Astrocyte of the cerebellum (primary cell): ENCODE measurements around the gene NDUFB11.

Experiments used
- DNase-seq: peaks from one replicate; pipeline ENCODE4 v3.0.0-alpha.2; 2011; ENCODE audit warnings: low read depth
- H3K4me3 ChIP-seq: 2 replicates; pipeline ENCODE4 v1.5.1; 2011; ENCODE audit warnings: mild to moderate bottlenecking, low read depth, low read length, moderate library complexity
- in situ Hi-C: cut with HindIII; loops from 2 replicates; pipeline ENCODE4 v1.10.0; 2017; ENCODE audit warnings: low sequenced_read_pairs
- TF ChIP-seq, protein P1 (sequence below): IDR thresholded peaks from 2 replicates; pipeline ENCODE4 v1.5.1; 2012; ENCODE audit warnings: low read length, low read depth, moderate library complexity, mild to moderate bottlenecking; ENCODE audit errors: missing control alignments

Gene NDUFB11

GRCh38 chrX:47170861-47171692, 26.6 kb upstream of the NDUFB11 start:
- DNase-seq, result no peak
- in situ Hi-C loops, result no loop called here

DNA sequence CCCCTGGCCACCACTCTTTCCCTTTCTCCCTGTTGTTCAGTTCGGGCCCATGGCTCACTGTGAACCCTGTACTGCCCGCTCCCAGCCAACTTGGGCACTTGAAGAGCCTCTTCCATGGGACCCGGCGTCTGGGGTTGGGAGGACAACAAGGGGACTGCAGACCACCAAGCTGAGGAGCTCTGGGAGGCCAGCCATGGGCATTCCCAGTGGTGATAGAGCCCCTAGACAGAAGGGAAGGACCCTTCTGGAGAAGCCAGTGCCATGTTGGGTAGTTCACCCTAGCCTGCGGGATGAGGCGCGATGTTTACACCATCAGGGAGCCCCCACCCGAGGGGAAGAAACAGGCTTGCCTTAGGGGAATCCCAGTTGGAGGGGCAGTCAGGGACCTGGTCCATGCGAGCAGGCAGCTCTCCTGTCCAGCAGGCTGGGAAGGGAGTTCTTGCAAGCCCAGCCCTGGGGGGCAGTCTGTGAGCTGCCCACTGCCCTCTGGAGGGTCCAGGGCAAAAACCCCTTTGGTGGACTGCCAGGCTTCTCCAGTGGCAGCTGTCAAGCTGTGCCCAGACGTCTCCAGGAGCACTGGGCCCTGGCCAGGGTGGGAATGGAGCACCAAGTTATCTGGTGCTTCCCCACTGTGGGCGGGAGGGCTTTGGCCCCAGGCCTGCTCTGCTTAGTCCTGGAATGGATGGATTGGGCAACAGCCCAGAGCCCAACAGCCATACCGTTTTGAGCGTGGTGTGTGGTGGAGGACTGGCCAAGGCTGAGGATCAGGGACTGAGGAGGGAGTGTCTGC, 25.4 kb upstream of the NDUFB11 start:
- in situ Hi-C loops, result no loop called here
- peak; percentile 42 for DNase-seq
- H3K4me3 ChIP-seq, result no peak overlapping the region
- TF ChIP-seq, protein P1, sequence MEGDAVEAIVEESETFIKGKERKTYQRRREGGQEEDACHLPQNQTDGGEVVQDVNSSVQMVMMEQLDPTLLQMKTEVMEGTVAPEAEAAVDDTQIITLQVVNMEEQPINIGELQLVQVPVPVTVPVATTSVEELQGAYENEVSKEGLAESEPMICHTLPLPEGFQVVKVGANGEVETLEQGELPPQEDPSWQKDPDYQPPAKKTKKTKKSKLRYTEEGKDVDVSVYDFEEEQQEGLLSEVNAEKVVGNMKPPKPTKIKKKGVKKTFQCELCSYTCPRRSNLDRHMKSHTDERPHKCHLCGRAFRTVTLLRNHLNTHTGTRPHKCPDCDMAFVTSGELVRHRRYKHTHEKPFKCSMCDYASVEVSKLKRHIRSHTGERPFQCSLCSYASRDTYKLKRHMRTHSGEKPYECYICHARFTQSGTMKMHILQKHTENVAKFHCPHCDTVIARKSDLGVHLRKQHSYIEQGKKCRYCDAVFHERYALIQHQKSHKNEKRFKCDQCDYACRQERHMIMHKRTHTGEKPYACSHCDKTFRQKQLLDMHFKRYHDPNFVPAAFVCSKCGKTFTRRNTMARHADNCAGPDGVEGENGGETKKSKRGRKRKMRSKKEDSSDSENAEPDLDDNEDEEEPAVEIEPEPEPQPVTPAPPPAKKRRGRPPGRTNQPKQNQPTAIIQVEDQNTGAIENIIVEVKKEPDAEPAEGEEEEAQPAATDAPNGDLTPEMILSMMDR, result no peak

More at GRCh38 chrX:47170861-47171692, 26.6 kb upstream of the NDUFB11 start:
- TF ChIP-seq, protein P1, result no peak
- no peak overlapping the region for H3K4me3 ChIP-seq

DNA sequence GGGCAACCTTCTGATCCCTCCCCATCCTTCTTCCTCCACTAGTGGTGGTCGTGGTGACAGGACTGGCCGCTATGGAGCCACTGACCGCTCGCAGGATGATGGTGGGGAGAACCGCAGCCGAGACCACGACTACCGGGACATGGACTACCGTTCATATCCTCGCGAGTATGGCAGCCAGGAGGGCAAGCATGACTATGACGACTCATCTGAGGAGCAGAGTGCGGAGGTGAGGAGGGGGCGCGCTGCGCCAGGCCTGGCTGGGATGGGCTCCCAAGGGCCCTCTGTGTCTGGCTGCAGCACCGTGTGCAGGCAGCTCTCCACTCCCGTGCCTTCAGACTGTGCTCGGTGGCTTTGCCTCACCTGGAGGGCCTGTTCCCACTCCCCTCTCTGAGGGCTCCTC, 24.8 kb upstream of the NDUFB11 start:
- in situ Hi-C loops, result no loop called here
- no peak overlapping the region for H3K4me3 ChIP-seq
- no peak for DNase-seq
- TF ChIP-seq, protein P1, result no peak

- DNase-seq, result no peak
- TF ChIP-seq, protein P1, result no peak
- no peak overlapping the region for H3K4me3 ChIP-seq
- in situ Hi-C loops, result no loop called here
Observed at GRCh38 chrX:47168495-47169073, 24.1 kb upstream of the NDUFB11 start.

GRCh38 chrX:47166126-47166525, 21.6 kb upstream of the NDUFB11 start:
- DNase-seq, result no peak
- TF ChIP-seq, protein P1, result no peak
- in situ Hi-C loops, result no loop called here
- H3K4me3 ChIP-seq, result no peak overlapping the region

DNA sequence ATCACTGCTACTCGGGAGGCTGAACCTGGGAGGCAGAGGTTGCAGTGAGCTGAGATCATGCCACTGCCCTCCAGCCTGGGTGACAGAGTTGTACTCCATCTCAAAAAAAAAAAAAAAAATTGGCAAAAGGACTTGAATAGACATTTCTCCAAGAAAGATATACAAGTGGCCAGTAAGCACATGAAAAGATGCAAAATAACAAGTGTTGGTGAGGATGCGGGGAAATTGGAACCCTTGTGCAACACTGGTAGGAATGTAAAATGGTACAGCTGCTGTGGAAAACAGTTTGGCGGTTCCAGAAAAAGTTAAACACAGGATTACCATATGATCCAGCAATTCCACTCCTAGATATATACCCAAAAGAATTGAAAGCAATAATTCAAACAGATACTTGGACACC, 19.9 kb upstream of the NDUFB11 start:
- TF ChIP-seq, protein P1, result no peak
- no peak overlapping the region for H3K4me3 ChIP-seq
- no peak for DNase-seq
- in situ Hi-C loops, result no loop called here
